Activated CD8-positive, alpha-beta memory T cell treated with anti-CD3 and anti-CD28 coated beads for 4 hours (primary cell): ENCODE data around the gene STX16.

Experiments
- DNase-seq, 2 donors: peaks; one replicate each; pipeline ENCODE4 v3.0.0-alpha.2; 2020; ENCODE audit warnings: low read depth in 2 of 2

STX16 gene

DNA sequence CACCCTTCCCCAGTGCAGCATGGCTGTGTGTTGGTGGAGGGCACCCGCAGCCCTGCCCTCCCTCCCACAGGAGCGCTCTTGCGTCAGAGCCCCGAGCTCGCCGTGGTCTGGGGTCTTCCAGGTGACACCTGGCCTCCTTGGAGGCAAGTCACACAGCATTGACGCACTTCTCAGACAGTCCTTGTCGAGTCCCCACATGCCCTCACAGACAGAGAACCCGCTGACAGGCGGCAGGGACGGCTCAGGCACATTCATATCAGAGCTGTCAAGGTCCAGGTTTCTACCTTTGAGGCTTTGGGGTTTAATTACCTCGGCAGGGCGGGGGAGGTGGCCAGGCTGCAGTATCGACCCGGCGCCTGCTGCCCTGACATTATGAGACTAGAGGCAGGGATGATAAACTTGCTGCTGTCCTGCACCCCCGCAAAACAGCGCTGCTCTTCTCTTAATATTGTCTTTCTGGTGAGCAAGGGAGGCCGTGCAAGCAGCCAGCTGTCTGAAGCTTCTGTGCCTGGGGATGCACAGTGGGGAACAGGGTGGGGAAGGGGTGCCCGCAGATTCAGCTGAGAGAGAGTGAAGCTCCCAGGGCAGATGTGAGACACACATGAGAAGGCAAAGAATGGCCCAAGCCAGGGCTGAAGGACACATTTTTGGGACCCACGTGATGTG lies 46.3 kb downstream of the STX16 start:
- no peak for DNase-seq

GRCh38 chr20:58697867-58698703 lies 47.0 kb downstream of the STX16 start:
- DNase-seq, result no peak

GRCh38 chr20:58698741-58699622 lies 47.9 kb downstream of the STX16 start:
- DNase-seq, result no peak

GRCh38 chr20:58699623-58700107 lies 48.6 kb downstream of the STX16 start:
- DNase-seq, result no peak

DNA sequence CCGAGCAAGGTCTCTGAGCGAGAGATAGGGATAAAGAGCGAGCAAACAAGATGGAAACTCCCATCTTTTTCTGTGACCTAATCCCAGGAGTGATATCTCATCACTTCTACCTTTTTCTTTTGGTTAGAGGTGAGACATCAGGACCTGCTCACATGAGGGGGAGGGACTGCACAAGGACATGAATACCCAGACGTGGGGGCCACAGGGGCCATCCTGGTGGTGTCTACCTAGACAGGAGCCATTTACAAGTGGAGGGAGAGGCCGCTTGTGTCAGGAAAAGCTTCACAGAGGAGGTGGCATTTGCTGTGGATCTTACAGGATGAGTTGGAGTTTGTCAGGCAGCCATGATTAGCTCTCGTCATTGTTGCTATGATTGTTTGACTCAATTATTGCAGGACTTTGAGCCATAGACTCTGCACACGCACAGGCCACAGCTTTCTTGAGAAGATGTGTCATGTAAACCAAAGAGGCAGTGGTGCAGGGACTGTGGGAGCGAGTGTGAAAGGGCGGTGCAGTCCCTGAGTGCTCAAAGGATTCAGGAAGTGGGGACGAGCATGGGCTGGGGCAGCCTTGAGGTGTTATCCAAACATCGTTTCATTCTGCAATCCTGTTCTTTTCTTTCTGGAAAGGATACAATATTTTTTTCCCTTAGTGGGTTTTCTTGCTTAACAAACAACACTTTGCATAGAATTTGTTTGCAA lies 49.2 kb downstream of the STX16 start:
- DNase-seq, result no peak

DNA sequence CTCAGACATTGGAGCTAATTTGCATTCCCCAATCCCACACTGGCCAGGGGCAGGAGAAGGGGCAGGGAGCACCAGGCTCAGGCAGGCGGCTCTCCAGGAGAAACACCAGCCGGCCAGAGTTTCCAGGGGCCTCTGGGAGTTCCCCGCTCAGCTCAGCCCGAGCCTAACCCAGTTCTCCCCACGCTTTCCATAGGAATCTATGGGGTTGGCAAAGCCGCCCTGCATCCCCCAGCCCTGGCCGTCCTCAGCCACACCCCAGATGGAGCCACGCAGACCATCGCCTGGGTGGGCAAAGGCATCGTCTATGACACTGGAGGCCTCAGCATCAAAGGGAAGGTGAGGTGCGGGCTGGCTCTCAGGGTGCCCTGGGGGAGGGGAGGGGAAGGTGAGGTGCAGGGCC lies 49.7 kb downstream of the STX16 start:
- DNase-seq, result no peak

- DNase-seq, result no peak
Measured at GRCh38 chr20:58701431-58702160, 50.5 kb downstream of the STX16 start.

- no peak for DNase-seq
Measured at GRCh38 chr20:58702161-58702510, 51.1 kb downstream of the STX16 start.

DNA sequence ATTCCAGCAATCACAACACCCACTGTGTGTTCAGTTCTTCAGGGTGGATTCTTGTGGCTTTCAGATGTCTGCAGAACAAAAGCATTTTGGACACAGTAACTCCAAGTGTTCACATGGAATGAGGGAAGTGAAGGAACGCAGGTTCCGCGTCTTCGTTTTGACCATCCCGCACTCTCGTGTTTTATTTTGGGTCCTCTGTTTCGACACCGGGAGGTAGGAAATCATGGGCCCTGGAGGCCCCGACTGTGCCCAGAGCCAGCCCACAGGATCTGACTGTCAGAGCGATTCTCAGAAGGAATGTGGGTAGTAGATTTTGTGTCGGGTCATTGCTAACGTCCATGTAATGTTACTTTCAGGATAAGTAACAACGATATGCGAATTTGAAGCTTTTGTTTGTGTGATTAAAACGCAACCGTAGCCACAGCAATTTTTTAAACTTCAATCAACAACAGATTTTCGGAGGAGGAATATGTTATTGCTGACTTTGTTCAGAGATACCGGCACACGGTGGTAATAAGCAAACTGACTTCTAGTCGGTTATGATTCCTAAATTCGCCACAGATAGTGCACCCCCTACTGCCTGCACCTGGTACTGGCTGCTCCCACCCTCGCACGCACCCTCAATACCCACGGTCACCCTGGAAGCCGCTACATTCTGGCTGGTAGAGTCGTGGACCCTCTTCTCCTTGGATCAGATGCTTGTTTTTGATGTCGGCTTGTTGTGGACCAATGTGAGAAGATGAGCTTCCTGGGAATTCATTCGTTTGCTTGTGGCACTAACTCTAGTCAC lies 52.0 kb downstream of the STX16 start:
- DNase-seq, result no peak

- DNase-seq, result no peak
Measured at GRCh38 chr20:58703765-58704371, 52.8 kb downstream of the STX16 start.

DNA sequence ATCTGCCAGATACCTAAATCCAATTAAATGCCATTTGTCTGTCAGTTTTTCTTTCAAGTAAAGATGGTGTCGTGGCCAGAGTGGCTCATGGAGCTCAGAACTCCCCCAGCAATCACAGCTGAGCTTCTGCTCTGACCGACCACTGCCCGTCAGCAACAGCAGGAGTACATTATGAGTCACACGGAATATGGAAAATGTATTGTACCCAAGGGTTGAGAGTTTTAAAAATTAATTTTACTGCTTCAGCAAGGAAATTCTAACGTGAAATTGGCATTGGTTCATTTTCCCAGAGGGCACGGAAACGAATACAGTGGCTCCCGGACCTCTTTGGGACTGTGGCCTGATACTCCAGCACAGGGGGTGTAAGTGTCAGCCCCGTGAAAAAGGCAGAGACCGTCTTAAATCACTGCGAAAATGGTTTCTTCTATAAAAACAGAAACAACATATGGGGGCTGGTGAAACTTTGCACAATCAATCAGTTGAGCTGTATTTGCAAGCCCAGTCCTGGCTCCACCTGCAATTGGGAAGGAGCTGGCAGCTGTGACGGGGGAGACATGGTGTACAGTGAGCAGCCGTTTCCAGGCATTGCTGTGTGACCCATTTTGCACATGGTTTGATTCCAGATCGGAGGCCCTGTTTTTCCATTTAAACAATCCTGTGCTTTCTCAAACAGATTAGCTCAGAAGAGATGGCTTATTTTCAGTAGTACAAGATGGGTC lies 54.3 kb downstream of the STX16 start:
- no peak for DNase-seq

DNA sequence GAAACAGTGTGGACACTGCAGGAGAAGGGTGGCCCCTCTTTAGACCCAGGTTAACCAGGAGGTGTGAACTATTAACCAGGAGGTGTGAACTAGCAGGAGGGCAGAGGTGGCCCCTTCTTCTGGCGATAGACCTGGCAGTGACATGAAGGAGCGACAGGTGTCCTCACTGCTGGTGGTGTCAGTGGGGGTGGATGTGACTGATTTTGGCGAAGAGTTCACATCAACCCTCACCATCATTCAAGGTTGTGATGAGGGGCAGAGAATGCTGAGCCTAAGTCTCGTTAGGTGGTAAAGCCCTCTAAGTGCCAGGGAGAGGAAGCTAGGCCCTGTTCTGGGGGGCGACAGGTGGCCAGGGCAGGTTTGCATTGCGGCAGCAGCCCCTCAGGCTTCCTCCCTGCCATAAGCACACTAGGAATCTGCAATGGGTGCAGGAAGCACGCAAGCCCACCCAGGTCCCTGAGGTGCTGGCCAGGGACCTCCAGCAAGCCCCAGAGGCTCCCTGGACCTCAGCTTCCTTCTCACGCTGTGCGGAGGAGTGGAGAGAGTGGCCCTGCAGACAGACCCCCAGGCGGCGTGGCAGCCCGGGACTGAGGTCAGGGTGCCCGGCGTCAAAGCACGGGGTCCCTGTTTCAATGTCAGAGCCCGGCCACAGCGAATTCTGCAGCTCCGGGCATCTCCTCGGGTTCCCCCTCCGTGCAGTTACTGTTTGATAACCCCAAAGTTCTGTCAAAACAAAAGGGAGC lies 55.2 kb downstream of the STX16 start:
- no peak for DNase-seq

GRCh38 chr20:58706975-58707681 lies 56.0 kb downstream of the STX16 start:
- DNase-seq, result no peak

- no peak for DNase-seq
Measured at GRCh38 chr20:58707770-58708169, 56.7 kb downstream of the STX16 start.

DNA sequence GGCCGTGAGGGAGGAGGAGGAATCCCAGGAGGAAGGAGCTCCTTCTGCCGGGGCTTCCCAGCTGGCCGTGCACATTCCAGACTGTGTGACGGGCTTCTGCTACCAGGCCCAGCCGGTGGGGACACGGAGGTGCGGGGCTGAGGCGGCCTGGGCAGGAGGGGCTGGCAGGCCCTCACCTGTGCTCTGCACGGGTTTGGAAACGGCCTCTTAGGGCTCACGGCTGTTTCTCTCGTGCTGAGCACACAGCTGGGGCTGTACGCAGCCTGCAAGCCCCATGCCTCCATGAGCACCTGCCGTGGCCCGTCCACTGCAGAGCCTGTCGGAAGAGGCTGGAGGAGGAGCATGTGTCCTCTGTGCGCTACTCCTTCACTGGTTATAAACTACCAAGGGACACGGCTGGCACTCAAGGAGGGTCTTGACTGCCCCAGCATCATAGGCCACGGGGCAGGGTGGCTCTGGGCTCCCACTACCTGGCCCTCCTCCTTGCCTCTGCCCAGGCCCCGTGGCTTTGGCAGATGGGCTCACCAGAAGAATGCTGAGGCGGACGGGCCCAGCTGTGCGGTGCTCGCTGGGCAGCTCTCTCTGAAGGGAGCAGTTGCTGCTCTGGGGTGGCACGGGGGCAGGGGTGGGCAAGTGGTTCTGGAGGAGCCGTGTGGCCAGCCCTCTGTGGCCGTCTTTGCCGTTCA lies 57.3 kb downstream of the STX16 start:
- DNase-seq, result no peak

- no peak for DNase-seq
Measured at GRCh38 chr20:58709013-58709702, 58.1 kb downstream of the STX16 start.

- no peak for DNase-seq
Measured at GRCh38 chr20:58709703-58710039, 58.6 kb downstream of the STX16 start.
